Activated naive CD8-positive, alpha-beta T cell treated with anti-CD3 and anti-CD28 coated beads, Interleukin-2, amount 50 U/mL, for 24 hours (primary cell): ENCODE results near the gene NELFB.
"Not testable (repeated sequence)": the region's sequence is repeated elsewhere in the genome, so short reads cannot be mapped to it uniquely, and the experiment has no call there.

Experiments used
- ATAC-seq: fragments of 150-1000 bp; cut with Tn5 transposase; one replicate; pipeline ENCODE4 v1.10.0; 2021
- DNase-seq: peaks from one replicate; pipeline ENCODE4 v3.0.0; 2021
- H3K27ac Mint-ChIP-seq: one replicate; pipeline ENCODE4 v1.8.0; 2021; ENCODE audit warnings: mild to moderate bottlenecking, mixed read lengths
- H3K27me3 Mint-ChIP-seq: one replicate; pipeline ENCODE4 v1.8.0; 2021; ENCODE audit warnings: mixed read lengths
- H3K36me3 Mint-ChIP-seq: one replicate; pipeline ENCODE4 v1.8.0; 2021; ENCODE audit warnings: low read depth, mixed read lengths
- H3K4me1 Mint-ChIP-seq: one replicate; pipeline ENCODE4 v1.8.0; 2021; ENCODE audit warnings: mixed read lengths
- H3K4me3 Mint-ChIP-seq: one replicate; pipeline ENCODE4 v1.8.0; 2021; ENCODE audit warnings: mild to moderate bottlenecking, moderate library complexity, mixed read lengths
- H3K9me3 Mint-ChIP-seq: one replicate; pipeline ENCODE4 v1.8.0; 2021; ENCODE audit warnings: mixed read lengths

Gene NELFB

GRCh38 chr9:137236936-137237421 lies 18.1 kb upstream of the NELFB start:
- Mint-ChIP-seq H3K36me3 (peaks cover 6% of the 10 kb centered on the region), H3K27me3 (peaks cover 3% of the 10 kb centered on the region), H3K4me1 (peaks cover 24% of the 10 kb centered on the region), H3K9me3 (no peaks in the 10 kb centered on the region), H3K4me3 (no peak overlapping the region), H3K27ac (no peak overlapping the region)
- DNase-seq (no peak), ATAC-seq (no peak)

GRCh38 chr9:137237759-137238726 lies 17.1 kb upstream of the NELFB start:
- Mint-ChIP-seq H3K4me1 (peaks cover 34% of the 10 kb centered on the region), H3K9me3 (no peaks in the 10 kb centered on the region), H3K27me3 (peaks cover 3% of the 10 kb centered on the region), H3K4me3 (no peak overlapping the region), H3K36me3 (peaks cover 17% of the 10 kb centered on the region), H3K27ac (no peak overlapping the region)
- DNase-seq (no peak), ATAC-seq (no peak)

- peaks cover 37% of the 10 kb centered on the region for H3K4me1 Mint-ChIP-seq
- peak overlapping the region; percentile 88 for H3K4me3 Mint-ChIP-seq
- H3K27me3 Mint-ChIP-seq, DNase-seq, ATAC-seq, H3K9me3 Mint-ChIP-seq: not testable (repeated sequence)
- H3K36me3 Mint-ChIP-seq: peaks cover 25% of the 10 kb centered on the region
- H3K27ac Mint-ChIP-seq: peak overlapping the region; percentile 42
Observed at GRCh38 chr9:137239541-137240200, 15.5 kb upstream of the NELFB start.

GRCh38 chr9:137240318-137240840 lies 14.7 kb upstream of the NELFB start:
- Mint-ChIP-seq H3K9me3 (no peaks in the 10 kb centered on the region), H3K27ac (peak overlapping the region; percentile 42), H3K4me1 (peaks cover 34% of the 10 kb centered on the region), H3K4me3 (peak overlapping the region; percentile 88), H3K36me3 (peaks cover 25% of the 10 kb centered on the region), H3K27me3 (peaks cover 3% of the 10 kb centered on the region)
- ATAC-seq: peak; percentile 20
- DNase-seq: peak; percentile 70

- peak; percentile 95 for DNase-seq
- Mint-ChIP-seq H3K36me3 (peaks cover 25% of the 10 kb centered on the region), H3K4me1 (peaks cover 33% of the 10 kb centered on the region), H3K4me3 (peak within 1 kb of the TSS; percentile 88), H3K27me3 (peaks cover 3% of the 10 kb centered on the region), H3K9me3 (no peaks in the 10 kb centered on the region), H3K27ac (peak within 1 kb of the TSS; percentile 97)
- ATAC-seq: peak; percentile 84
Observed at GRCh38 chr9:137240841-137241489, 14.2 kb upstream of the NELFB start, which contains the start of gene TUBB4B. Gene TUBB4B, plus strand, starts transcription at chr9:137241287. Its CDS starts 74 bp downstream, at chr9:137241361.

GRCh38 chr9:137241490-137242268 lies 13.4 kb upstream of the NELFB start:
- Mint-ChIP-seq H3K4me1 (peaks cover 33% of the 10 kb centered on the region), H3K27ac (peak overlapping the region; percentile 97), H3K27me3 (peaks cover 3% of the 10 kb centered on the region), H3K4me3 (peak overlapping the region; percentile 88), H3K36me3 (peaks cover 25% of the 10 kb centered on the region), H3K9me3 (no peaks in the 10 kb centered on the region)
- ATAC-seq (peak; percentile 8), DNase-seq (peak; percentile 71)

- Mint-ChIP-seq H3K4me3 (peak overlapping the region; percentile 83), H3K4me1 (peaks cover 31% of the 10 kb centered on the region), H3K27me3 (peaks cover 3% of the 10 kb centered on the region), H3K27ac (peak overlapping the region; percentile 88), H3K9me3 (no peaks in the 10 kb centered on the region), H3K36me3 (peaks cover 25% of the 10 kb centered on the region)
- DNase-seq (no peak), ATAC-seq (no peak)
Observed at GRCh38 chr9:137242269-137243203, 12.6 kb upstream of the NELFB start.

- H3K9me3 Mint-ChIP-seq, H3K27me3 Mint-ChIP-seq, ATAC-seq, DNase-seq: not testable (repeated sequence)
- Mint-ChIP-seq H3K4me1 (peaks cover 29% of the 10 kb centered on the region), H3K4me3 (peak overlapping the region; percentile 83), H3K27ac (peak overlapping the region; percentile 88), H3K36me3 (peaks cover 25% of the 10 kb centered on the region)
Observed at GRCh38 chr9:137243266-137243625, 11.9 kb upstream of the NELFB start.

- peak; percentile 12 for DNase-seq
Observed at GRCh38 chr9:137243626-137244485, 11.3 kb upstream of the NELFB start.

GRCh38 chr9:137244486-137245449 lies 10.4 kb upstream of the NELFB start:
- Mint-ChIP-seq H3K27ac (no peak overlapping the region), H3K4me3 (peak overlapping the region; percentile 24), H3K27me3 (peaks cover 3% of the 10 kb centered on the region)

More at GRCh38 chr9:137243626-137244485, 11.3 kb upstream of the NELFB start:
- no peak for ATAC-seq
- Mint-ChIP-seq H3K36me3 (peaks cover 25% of the 10 kb centered on the region), H3K27me3 (peaks cover 3% of the 10 kb centered on the region), H3K4me3 (peak overlapping the region; percentile 83), H3K4me1 (peaks cover 26% of the 10 kb centered on the region), H3K9me3 (no peaks in the 10 kb centered on the region), H3K27ac (no peak overlapping the region)

More at GRCh38 chr9:137244486-137245449, 10.4 kb upstream of the NELFB start:
- DNase-seq (no peak), ATAC-seq (no peak)
- Mint-ChIP-seq H3K9me3 (no peaks in the 10 kb centered on the region), H3K4me1 (peaks cover 19% of the 10 kb centered on the region), H3K36me3 (peaks cover 25% of the 10 kb centered on the region)
